Activated T-helper 17 cell treated with anti-CD3 and anti-CD28 coated beads, Interleukin-2, amount 50 U/mL, for 72 hours (primary cell): Measurements from ENCODE around the gene MFF. TPM values are rescaled to one million over a fixed set of nuclear protein-coding genes. Genes with fewer than 3 reads are reported as not detected.
"Not testable (repeated sequence)": the region's sequence is repeated elsewhere in the genome, so short reads cannot be mapped to it uniquely, and the experiment has no call there.

Source experiments
- ATAC-seq: fragments of 150-1000 bp; cut with Tn5 transposase; replicated peaks from 2 replicates; pipeline ENCODE4 v1.10.0; 2021; ENCODE audit warnings: mild to moderate bottlenecking, moderate library complexity
- H3K27ac Mint-ChIP-seq: one replicate; pipeline ENCODE4 v1.8.0; 2022; ENCODE audit warnings: mixed read lengths
- H3K27me3 Mint-ChIP-seq: one replicate; pipeline ENCODE4 v1.8.0; 2022; ENCODE audit warnings: mixed read lengths
- H3K36me3 Mint-ChIP-seq: one replicate; pipeline ENCODE4 v1.8.0; 2022; ENCODE audit warnings: low read depth, mild to moderate bottlenecking, mixed read lengths
- H3K4me1 Mint-ChIP-seq: one replicate; pipeline ENCODE4 v1.8.0; 2022; ENCODE audit warnings: mixed read lengths
- H3K4me3 Mint-ChIP-seq: one replicate; pipeline ENCODE4 v1.8.0; 2022; ENCODE audit warnings: mild to moderate bottlenecking, mixed read lengths
- H3K9me3 Mint-ChIP-seq: one replicate; pipeline ENCODE4 v1.8.0; 2022; ENCODE audit warnings: mixed read lengths
- total RNA-seq, 2 donors: library from RNA; stranded (reverse); gene quantifications; one replicate each; pipeline ENCODE4 v1.2.3, GENCODE V29; 2022

Gene MFF
- total RNA-seq, 2 donors from 2014 or later, result 75.9 to 77.9 TPM

- no peak for ATAC-seq
- no peaks in the 10 kb centered on the region for H3K27me3 Mint-ChIP-seq
- H3K4me3 Mint-ChIP-seq, result no peak overlapping the region
- peaks cover 81% of the 10 kb centered on the region for H3K36me3 Mint-ChIP-seq
- H3K27ac Mint-ChIP-seq, result no peak overlapping the region
- H3K4me1 Mint-ChIP-seq, result peaks cover 4% of the 10 kb centered on the region
- no peaks in the 10 kb centered on the region for H3K9me3 Mint-ChIP-seq
These were observed 25.1 kb downstream of the MFF start for GRCh38 chr2:227349989-227350612.

GRCh38 chr2:227351639-227352038, 26.6 kb downstream of the MFF start:
- no peaks in the 10 kb centered on the region for H3K27me3 Mint-ChIP-seq
- H3K4me1 Mint-ChIP-seq, result peaks cover 4% of the 10 kb centered on the region
- peak; percentile 86 for ATAC-seq
- no peaks in the 10 kb centered on the region for H3K9me3 Mint-ChIP-seq
- H3K36me3 Mint-ChIP-seq, result peaks cover 83% of the 10 kb centered on the region
- H3K27ac Mint-ChIP-seq, result peak overlapping the region; percentile 58
- peak overlapping the region; percentile 37 for H3K4me3 Mint-ChIP-seq

- Mint-ChIP-seq H3K27ac (no peak overlapping the region), H3K27me3 (no peaks in the 10 kb centered on the region), H3K36me3 (peaks cover 56% of the 10 kb centered on the region), H3K4me3 (no peak overlapping the region), H3K4me1 (peaks cover 6% of the 10 kb centered on the region), H3K9me3 (no peaks in the 10 kb centered on the region)
- ATAC-seq, result no peak
These were observed 35.3 kb downstream of the MFF start for GRCh38 chr2:227360351-227360750.

GRCh38 chr2:227363756-227364155, 38.7 kb downstream of the MFF start:
- Mint-ChIP-seq H3K27ac (no peak overlapping the region), H3K9me3 (no peaks in the 10 kb centered on the region), H3K4me3 (no peak overlapping the region), H3K4me1 (peaks cover 6% of the 10 kb centered on the region), H3K27me3 (no peaks in the 10 kb centered on the region), H3K36me3 (peaks cover 22% of the 10 kb centered on the region)
- ATAC-seq, result peak; percentile 24

- H3K9me3 Mint-ChIP-seq, result not testable (repeated sequence)
These were observed 39.7 kb downstream of the MFF start for GRCh38 chr2:227364585-227365263.

GRCh38 chr2:227365833-227366232, 40.8 kb downstream of the MFF start:
- no peaks in the 10 kb centered on the region for H3K27me3 Mint-ChIP-seq
- peaks cover 2% of the 10 kb centered on the region for H3K36me3 Mint-ChIP-seq
- H3K27ac Mint-ChIP-seq, result no peak overlapping the region
- no peak for ATAC-seq
- H3K4me3 Mint-ChIP-seq, result no peak overlapping the region
- H3K4me1 Mint-ChIP-seq, result peaks cover 8% of the 10 kb centered on the region
- H3K9me3 Mint-ChIP-seq, result no peaks in the 10 kb centered on the region

More at GRCh38 chr2:227364585-227365263, 39.7 kb downstream of the MFF start:
- not testable (repeated sequence) for ATAC-seq, H3K27ac Mint-ChIP-seq, H3K27me3 Mint-ChIP-seq, H3K4me1 Mint-ChIP-seq, H3K4me3 Mint-ChIP-seq
- peaks cover 12% of the 10 kb centered on the region for H3K36me3 Mint-ChIP-seq

GRCh38 chr2:227366769-227367426, 41.8 kb downstream of the MFF start:
- Mint-ChIP-seq H3K9me3 (no peaks in the 10 kb centered on the region), H3K36me3 (no peaks in the 10 kb centered on the region), H3K4me1 (peaks cover 10% of the 10 kb centered on the region), H3K4me3 (no peak overlapping the region), H3K27me3 (no peaks in the 10 kb centered on the region), H3K27ac (no peak overlapping the region)
- no peak for ATAC-seq

GRCh38 chr2:227367427-227367795, 42.4 kb downstream of the MFF start:
- H3K27me3 Mint-ChIP-seq, result no peaks in the 10 kb centered on the region
- no peaks in the 10 kb centered on the region for H3K36me3 Mint-ChIP-seq
- H3K9me3 Mint-ChIP-seq, result no peaks in the 10 kb centered on the region
- no peak overlapping the region for H3K27ac Mint-ChIP-seq
- H3K4me1 Mint-ChIP-seq, result peaks cover 10% of the 10 kb centered on the region
- no peak for ATAC-seq
- no peak overlapping the region for H3K4me3 Mint-ChIP-seq

- ATAC-seq, result no peak
- Mint-ChIP-seq H3K4me3 (no peak overlapping the region), H3K9me3 (no peaks in the 10 kb centered on the region), H3K27ac (no peak overlapping the region), H3K36me3 (no peaks in the 10 kb centered on the region), H3K4me1 (peaks cover 7% of the 10 kb centered on the region), H3K27me3 (peaks cover 4% of the 10 kb centered on the region)
These were observed 43.5 kb downstream of the MFF start for GRCh38 chr2:227368574-227368973.

GRCh38 chr2:227370092-227370491, 45.0 kb downstream of the MFF start:
- peaks cover 4% of the 10 kb centered on the region for H3K4me1 Mint-ChIP-seq
- H3K9me3 Mint-ChIP-seq, result no peaks in the 10 kb centered on the region
- no peaks in the 10 kb centered on the region for H3K36me3 Mint-ChIP-seq
- H3K27me3 Mint-ChIP-seq, result peaks cover 4% of the 10 kb centered on the region
- H3K27ac Mint-ChIP-seq, result no peak overlapping the region
- no peak for ATAC-seq
- no peak overlapping the region for H3K4me3 Mint-ChIP-seq

- Mint-ChIP-seq H3K4me3 (no peak overlapping the region), H3K27me3 (peaks cover 4% of the 10 kb centered on the region), H3K9me3 (no peaks in the 10 kb centered on the region), H3K27ac (peak overlapping the region; percentile 41), H3K36me3 (no peaks in the 10 kb centered on the region), H3K4me1 (peaks cover 4% of the 10 kb centered on the region)
- peak; percentile 71 for ATAC-seq
These were observed 45.8 kb downstream of the MFF start for GRCh38 chr2:227370791-227371312.

GRCh38 chr2:227373389-227373788, 48.3 kb downstream of the MFF start:
- Mint-ChIP-seq H3K36me3 (no peaks in the 10 kb centered on the region), H3K9me3 (no peaks in the 10 kb centered on the region), H3K27me3 (peaks cover 4% of the 10 kb centered on the region), H3K4me1 (peaks cover 4% of the 10 kb centered on the region), H3K27ac (no peak overlapping the region), H3K4me3 (no peak overlapping the region)
- ATAC-seq, result no peak

GRCh38 chr2:227374158-227374557, 49.1 kb downstream of the MFF start:
- Mint-ChIP-seq H3K36me3 (no peaks in the 10 kb centered on the region), H3K4me3 (no peak overlapping the region), H3K27ac (peak overlapping the region; percentile 3), H3K4me1 (peaks cover 4% of the 10 kb centered on the region), H3K27me3 (peaks cover 4% of the 10 kb centered on the region), H3K9me3 (no peaks in the 10 kb centered on the region)
- peak; percentile 89 for ATAC-seq

GRCh38 chr2:227376656-227377396, 51.8 kb downstream of the MFF start:
- no peak for ATAC-seq
- Mint-ChIP-seq H3K36me3 (no peaks in the 10 kb centered on the region), H3K27ac (no peak overlapping the region), H3K4me1 (no peaks in the 10 kb centered on the region), H3K27me3 (peaks cover 4% of the 10 kb centered on the region), H3K4me3 (no peak overlapping the region), H3K9me3 (no peaks in the 10 kb centered on the region)
